Stimulated activated CD8-positive, alpha-beta memory T cell treated with anti-CD3 and anti-CD28 coated beads, Interleukin-12 subunit alpha, Interleukin-12 subunit beta, amount 100 ng/mL, for 4 hours (primary cell): ENCODE data around the gene FAM241B.

Source experiments
- DNase-seq: peaks from one replicate; pipeline ENCODE4 v3.0.0-alpha.2; 2020; ENCODE audit warnings: low read depth

FAM241B gene

DNA sequence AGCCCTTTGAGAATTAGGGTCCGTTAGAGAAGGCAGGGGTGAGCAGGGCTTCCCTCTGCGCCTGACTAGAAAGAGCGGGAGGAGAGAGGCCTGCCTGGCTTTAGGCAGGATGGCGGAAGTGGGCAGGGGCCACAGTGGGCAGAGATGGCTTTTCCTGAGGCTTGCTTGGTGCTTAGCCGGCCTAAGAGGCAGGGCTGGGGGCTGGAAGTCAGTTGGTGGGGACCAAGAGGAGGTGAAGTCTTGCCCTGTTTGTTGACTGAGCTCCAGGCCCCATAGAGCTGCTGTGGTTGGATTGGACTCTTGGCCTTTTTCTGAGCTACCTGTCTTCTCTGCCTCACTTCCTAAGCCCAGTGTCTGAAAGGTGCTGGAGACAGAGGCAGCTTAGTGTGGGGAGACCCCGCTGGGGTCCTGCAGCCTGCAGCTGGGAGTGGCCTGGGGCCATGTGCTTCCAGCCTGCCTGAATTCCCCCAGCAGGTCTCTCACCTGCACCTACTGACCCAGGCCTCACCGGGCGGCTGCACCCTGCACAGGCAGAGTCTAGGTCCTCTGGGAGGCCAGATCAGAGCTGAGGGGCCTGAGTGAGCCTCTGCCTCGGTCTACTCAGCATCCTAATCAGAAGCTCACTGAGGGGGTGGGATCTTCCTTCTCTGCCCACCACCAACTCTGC lies 4.8 kb downstream of the FAM241B start:
- no peak for DNase-seq

DNA sequence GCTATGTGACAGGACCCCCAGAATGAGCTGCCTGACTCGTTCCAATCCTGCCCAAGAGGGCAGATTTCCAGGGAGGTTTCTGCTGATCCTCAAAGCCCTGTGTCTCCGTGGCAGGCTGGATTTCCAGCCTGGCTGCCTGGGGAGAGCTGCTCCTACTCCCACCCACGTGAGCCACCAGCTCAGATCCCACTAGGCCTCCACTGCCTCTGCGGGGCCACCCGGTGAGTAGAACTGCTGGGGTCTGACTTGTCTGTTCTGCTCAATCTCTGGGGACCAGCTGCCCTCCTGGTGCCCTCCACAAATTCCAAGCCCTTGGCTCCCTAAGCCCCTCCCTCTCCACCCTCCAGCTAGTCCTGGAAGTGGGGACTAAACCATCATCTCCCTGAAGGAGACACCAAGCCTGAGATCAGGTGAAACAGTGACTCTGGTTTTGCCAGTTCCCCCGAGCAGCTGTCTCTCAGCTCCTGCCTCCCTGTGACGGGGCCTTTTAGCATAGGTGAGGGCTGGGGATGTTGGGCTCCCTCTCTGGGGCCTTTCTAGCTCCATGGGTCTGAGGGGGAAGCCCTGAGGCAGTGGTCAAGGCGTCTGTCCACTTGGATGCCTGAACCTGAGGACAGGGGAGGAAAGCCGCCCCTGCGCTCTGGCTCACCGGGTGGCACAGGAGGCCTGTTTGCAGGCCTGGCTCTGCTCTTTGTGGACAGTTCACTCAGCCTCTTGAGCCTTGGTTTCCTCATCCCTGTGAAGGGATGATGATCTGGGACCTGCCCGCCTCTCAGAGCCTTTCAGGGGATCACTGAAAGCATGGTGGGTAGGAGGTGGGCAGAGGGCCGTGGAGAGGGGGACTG lies 5.6 kb downstream of the FAM241B start:
- no peak for DNase-seq

DNA sequence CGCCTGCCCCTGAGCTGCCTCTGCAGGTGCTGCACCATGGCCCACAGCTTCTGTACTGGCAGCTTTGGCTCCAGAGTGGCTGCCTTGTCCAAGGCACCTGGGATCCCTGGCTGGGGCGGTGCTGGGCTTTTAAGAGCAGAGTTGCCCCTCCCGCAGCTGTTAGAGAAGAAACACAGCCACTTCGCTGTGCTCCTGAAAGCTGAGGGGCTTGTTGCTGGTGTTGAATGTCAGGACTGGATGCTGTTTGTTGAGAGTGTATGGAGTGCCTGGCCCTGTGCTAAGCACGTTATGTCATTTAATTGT lies 6.2 kb downstream of the FAM241B start:
- no peak for DNase-seq

DNA sequence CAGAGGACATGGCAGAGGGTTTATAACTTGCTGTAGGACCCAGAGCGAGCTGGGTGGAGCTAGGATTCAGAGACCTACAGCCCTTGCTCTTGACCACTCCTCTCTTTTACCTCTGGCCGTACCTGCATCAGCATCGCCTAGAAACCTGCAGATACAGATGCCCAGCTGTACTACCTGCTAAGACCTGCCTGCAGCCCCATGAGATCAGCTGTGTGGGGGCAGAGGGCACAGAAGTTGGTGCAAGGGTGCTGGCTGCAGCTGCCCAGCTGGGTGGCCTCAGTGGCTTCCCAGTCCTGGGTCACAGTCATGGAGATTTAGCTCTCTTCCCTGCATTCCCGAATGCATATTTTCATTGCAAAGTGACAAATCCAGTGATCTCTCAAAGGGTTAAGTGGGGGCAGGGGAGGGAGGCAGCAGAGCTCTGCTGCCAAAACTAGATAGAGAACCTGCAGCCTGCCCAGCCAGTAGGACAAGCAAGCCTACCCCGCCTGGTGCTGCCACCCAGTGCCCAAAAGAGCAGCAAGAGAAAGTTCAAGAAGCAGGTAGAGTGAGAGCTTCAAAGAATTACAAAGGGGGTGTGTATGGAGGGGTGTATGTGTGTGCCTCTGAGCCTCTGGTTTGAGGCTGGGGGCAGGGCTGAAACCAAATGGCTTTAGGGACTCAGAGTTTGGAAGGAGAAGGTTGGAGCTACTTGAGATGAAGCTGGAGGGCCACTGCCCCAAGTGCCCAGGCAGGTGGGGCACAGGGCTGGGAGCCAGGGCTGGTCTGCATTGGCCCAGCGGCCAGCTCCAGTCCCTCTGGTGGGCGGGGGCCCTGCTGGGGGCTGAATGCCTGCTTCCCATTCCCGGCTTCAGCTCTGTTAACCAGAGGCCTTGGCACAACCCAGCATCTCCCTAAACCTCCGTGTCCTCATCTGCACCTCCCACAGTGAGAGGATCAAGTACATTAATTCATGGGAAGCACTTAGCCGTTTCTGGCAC lies 6.9 kb downstream of the FAM241B start:
- DNase-seq = no peak

DNA sequence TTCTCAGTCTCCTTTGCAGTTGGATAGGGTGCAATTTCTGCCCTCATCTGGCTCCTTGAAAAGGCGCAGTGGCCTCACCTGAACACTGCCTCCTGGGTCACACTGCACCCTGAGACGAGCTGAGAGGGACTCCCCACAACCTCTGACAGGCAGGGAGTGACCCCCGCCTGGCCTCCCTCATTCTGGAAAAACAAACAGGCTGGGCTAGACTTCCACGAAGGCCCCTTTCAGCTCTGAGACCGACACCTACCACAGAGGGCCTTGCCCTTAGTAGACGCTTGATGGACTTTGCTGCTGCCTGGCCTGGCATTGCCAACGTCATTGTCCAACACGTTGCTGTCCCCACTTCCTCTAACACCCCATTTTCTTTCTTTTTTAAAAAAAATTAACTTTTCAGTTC lies 8.6 kb downstream of the FAM241B start:
- DNase-seq = no peak

DNA sequence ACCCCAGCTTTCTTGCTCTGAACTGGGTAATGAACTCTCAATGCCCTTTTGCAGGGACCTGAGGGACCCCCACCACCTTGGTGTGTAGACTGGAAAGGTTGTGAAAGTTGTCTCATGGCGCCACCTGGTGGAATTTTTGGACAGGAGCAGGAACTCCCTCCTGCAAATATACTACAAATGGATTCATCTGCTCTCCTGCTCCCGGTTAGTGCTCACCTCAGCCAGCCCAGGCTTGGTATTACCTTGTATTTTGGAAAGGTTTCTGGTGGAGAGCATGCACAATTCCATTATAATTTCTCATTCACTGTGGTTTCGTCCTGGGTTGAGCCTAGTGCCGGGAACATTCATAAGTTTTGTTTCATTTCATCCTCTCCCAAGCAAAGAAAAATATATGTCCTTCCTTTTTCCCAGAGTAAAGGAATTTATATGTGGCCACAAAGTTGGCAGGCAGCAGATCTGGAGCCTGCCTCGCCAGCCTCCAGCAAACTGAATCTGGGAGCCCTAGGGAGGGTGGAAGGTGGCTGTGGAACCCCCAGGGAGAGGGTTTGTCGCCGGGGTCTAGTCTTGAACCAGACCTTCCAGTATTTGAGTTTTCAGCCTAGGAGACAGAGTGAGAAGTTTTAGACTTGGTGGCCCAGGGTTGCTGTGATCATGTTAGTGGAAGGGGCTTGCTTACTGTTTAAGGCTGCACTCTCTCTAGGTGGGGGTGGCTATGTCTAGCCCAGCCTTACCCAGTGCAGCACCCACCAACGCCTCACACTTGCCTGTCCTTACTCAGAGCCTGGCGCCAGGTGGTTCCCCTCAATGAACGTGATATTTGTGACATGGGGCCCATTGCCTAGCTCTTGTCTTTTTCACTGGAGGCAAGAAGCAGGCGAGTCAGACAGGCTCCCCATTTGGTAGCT lies 9.5 kb downstream of the FAM241B start:
- peak; percentile 14 for DNase-seq

DNA sequence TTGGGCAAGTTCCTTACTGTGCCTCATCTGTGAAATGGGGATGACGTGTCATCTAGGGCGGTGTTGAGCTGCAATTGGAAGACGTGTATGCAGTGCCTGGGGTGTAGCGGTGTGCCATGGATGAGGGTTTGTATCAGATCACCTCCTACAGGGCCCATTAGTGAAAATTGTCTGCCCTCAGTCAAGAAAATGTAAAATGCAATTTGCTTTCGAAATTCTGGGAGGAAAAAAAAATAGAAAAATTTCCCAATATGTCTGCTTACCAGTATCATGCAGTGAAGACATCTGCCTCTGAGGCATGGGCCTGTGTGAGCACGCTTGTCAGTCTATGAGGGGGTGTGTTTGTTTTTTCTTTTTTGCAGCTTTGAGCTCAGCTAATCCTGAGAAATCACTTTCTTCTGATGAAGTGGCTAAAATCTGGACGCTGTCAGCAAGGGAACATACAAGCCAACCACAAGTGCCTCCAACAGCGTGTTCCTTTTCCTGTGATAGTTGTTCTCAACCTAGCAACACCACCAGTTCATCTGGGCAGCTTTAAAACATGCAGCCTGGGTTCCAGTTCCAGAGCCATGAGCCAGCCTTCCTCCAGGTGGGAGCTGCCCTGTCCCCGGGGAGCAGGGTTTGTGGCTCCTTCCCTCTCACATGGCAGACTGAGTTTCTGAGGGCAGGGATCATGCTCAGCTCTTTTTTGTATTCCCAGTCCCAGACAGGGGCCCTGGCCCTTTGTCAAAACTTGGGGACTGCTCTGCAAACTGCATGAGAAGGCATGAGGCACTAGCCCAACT lies 10.3 kb downstream of the FAM241B start:
- DNase-seq = no peak

DNA sequence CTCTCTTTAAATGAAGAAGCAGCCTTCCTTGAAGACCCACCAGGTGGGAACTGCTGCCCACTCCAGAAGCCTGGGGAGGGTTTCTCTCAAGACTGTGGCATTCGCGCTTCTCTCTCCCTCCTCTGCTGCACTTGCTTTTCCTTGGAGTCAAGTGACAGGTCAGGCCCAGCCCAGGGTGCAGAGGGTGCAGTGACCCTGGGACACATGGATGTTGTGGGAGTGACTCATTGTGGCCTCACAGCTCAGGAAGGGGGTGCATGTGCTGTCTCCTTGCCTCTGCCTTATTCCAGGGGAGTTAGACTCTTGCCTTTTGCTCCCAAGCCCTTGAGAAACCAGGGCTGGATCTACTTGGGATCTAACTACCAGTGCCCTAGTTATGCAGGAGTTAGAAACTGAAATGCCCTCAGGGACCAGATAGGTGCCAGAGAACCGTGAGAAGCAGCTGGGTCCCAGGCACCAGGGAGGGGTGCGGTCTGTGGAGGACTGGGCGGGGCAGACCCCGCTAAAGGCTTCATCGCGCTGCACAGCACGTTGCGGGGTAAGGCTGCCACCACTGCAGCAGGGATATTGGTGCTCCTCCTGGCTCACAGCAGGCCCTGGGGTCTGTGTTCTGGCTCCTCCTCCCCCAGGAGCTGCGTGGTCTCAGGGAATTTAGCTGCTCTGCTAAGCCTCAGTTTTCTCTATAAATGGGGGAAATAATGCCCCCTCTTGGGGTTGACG lies 11.4 kb downstream of the FAM241B start:
- no peak for DNase-seq

DNA sequence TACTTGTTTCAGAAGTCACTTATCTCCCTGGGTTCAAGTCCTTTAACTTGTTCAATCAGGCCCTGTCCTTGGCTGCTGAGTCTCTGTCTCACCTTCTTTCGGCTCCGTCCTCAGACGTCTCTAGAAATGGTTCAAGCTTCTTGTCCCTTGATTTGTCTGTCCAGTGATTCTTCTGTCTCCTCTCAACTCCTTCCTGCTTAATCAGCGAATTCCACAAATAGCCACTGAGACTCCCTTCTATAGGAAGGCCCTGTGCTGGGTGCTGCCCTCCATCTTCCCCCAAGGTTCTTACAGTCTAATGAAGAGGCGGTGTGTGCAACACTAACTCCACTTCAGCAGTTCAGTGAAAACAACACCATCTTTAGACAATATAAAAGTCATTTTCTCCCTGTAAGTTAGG lies 12.7 kb downstream of the FAM241B start:
- no peak for DNase-seq

DNA sequence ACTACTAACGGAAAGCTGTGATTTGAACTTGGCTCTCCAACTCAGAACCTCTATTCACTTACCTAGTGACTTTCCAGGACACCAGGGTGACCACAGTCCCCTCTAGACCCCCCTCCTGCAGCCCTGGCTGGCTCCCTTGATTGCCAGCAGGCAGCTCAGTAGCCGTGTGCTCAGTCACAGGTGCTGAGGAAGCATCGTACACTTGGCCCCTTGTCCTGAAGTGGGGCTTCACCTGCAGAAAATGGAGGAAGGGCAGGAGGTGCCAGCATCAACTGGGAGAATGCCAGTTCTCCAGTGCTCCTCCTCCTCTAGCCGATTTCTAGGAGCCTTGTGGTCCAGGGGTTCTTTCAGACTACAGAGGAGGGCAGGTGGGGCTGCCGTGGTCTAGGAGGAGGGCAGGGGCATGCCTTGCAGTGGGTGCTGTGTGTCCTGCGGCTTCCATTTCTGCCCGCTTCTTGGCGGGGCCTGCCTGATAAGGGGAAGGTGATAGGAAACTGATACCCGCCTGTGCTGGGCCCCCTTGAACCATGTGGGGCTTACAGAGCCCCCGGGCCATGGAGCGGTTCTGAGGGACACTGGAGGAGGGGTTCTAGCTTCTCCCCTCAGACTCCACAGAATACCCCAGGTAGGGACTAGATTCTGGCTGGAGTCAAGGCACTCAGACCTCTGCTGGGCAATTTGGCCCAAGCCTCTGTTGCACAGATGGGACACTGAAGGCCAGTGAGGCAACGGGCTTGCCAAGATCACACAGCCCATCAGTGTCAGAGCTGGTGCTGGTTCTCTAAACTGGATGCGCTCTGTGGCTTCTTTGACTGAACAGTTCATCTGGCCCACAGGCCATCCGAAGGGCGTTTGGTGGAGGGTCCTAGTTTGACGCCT lies 14.0 kb downstream of the FAM241B start:
- no peak for DNase-seq

DNA sequence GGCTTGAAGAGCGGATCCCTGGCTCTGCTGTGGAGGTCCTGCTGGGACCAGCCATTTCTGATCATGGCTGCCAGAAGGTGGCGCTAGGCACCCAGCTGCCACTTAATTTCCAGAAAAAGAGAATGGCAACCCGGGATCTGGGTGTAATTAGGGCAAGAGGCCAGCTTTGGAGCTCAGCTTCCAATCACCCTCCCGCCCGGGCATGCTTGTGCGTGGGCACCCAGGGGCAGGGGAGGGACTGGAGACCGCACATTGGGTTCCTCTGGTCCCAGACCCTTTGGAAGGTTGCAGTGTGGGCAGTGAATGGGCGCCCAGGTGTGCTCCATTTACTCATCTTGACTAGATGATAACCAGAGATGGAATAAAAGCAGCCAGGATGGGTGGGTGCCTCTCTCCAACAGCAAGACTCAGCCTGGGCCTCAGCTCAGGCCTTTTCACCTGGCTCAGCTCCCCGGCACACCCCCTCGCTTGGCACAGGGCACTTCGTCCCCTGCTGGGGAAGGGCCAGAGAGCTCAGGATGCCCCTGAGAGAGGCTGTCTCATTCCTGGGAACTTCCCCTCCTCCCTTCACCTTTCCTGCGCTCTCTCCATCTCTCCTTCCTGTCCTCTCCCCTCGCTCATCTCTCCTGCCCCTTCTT lies 14.7 kb downstream of the FAM241B start:
- no peak for DNase-seq

DNA sequence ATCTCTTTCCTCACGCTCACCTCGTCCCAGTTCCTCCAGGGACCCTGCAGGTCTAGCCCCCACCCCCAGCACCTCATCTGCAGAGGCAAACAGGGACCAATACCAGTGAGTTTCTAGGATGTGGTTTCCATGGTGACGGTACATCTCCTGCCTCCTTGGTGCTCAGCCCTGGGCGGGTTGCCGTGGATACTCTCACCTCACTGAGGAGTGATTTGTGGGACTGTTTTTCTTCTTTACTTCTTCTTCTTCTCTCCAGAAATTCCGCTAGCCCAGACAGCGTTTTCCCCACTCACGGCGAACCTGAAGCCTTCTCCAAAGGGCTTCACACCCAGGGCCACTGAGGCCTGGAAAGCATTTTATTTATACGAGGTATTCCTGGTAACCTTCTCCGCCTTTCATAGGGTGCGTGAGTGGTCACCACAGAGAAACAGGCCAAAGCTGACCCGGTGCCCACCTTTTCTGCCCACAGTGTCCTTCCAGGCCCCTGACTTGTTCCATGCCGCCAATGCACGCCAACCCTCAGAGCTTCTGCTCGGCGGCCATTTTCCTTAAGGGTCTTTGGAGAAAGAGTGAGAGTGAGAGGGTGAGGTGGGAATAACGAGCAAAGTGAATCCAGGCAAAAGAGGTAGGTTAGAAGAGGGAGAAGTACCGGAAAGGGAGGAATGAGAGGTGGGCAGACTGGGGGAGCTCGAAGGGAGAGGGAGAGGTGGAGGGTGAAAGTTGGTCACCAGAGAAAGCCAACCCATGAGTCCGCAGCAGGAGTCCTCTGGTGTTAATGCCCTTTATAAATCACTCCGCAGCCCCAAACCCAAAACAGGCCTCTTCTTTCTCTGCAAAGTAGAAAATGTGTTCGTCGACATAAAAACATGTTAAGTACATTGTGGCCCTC lies 15.5 kb downstream of the FAM241B start:
- no peak for DNase-seq

DNA sequence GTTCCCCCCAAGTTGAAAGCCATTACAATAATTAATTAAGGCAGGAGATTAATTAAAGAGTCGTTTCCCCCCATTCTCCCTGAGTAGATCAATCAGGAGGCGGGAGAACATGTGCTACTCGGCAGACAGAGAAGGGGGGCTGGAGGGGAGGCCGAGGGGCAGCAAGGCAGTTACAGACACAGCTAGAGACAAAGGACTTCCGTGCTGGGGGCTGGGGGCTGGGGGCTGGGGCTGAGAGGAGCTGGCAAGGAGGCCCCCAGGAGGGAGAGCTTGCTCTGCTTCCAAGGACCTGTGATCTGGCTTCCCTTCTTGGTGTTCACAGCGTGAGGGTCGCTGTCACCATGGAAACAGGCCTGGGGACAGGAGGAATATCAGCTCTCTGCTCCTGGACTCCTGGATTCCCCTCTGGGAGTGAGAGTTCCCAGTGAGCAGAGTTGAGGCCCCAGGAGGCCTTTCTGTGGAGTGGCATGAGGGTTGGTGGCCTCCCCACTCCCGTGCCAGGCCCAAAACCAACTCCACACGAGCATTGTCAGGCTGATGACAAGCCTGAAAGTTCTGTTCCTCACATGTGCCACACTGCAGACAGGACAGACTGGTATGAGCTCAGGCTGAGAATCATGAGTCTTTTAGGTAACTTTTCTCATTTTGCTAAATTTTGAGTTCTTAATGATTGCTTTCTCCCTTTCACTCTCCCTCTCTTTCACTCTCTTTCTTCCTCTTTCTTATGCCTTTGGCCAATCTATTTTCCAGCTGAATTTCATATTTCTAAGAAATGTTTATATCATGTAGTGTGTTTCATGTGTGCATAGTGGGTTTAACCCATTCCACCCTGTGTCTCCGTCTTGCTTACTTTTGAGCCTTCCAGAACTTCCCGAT lies 16.4 kb downstream of the FAM241B start:
- DNase-seq = no peak

DNA sequence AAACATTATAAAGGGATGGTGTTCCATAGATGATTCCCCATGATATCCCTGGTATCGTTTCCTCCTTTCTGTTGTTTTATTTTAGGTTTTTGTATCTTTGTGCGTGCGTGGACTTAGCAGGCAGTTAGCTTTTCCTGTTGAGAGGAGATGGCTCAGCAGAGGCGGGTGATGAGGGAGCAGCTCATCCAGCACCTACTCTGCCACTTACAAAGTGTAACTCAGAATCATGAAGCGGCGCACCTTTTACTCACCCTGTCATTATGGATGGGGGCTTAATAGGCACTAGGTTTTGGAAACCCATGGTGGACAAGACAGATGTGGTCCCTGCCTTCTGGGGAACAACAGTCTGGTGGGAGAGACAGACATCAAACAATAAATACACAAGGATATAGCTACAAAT lies 17.1 kb downstream of the FAM241B start:
- DNase-seq = no peak

DNA sequence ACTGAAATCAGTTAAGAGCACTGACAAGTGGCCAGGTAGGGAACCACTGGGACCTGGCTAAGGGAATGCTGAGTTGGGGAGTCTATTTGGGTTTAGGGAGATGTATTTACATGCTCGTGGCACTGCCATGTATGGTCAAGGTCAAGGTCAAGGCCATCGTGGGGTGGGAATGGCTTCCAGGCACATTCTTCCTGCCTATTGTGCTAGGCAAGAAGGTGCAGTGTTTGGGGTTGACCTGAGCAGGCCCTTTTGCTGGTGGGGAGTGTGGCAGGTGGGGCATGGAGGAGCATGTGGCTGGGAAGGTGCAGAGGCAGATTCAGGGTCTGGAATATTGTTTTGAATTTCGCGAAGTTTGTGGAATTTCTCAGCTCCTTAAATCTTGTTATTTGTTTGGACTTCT lies 17.8 kb downstream of the FAM241B start:
- DNase-seq = no peak

DNA sequence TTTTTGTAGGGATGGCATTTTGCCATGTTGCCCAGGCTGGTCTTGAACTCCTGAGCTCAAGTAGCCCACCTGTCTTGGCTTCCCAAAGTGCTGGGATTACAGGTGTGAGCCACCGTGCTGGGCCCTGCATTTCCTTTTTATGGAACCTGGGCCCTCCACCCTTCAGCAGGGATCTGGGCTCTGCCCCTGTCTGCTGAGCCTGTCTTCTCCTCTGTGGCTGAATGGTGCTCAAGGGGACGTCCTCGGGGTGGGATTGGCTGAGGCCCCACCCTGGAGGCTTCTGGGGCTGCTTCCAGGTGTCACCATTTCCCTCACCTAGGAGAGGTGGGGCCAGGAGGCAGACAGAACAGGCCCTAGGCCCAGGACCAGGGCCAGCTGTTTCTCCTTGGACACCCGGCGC lies 18.4 kb downstream of the FAM241B start:
- DNase-seq = no peak
